Dermis microvascular lymphatic vessel endothelial cell (primary cell): Measurements from ENCODE around the gene TOMM5. TPM values are rescaled to one million over a fixed set of nuclear protein-coding genes. Genes with fewer than 3 reads are reported as not detected.
A peak's percentile ranks its signal among the peaks of the same experiment; 100 is the strongest.

Source experiments
- DNase-seq, 2 donors: peaks; one replicate each; pipeline versions ENCODE4 v3.0.0 to v3.0.0-alpha.2; 2010; ENCODE audit warnings: low read depth in 2 of 2
- total RNA-seq: library from RNA; depleted of rRNA; stranded (reverse); fragments of >200 nt; gene quantifications from 2 replicates; pipeline ENCODE4 v1.2.1, GENCODE V29; 2014

TOMM5 gene
- total RNA-seq: 92.2 and 126 TPM in 2 replicates

DNA sequence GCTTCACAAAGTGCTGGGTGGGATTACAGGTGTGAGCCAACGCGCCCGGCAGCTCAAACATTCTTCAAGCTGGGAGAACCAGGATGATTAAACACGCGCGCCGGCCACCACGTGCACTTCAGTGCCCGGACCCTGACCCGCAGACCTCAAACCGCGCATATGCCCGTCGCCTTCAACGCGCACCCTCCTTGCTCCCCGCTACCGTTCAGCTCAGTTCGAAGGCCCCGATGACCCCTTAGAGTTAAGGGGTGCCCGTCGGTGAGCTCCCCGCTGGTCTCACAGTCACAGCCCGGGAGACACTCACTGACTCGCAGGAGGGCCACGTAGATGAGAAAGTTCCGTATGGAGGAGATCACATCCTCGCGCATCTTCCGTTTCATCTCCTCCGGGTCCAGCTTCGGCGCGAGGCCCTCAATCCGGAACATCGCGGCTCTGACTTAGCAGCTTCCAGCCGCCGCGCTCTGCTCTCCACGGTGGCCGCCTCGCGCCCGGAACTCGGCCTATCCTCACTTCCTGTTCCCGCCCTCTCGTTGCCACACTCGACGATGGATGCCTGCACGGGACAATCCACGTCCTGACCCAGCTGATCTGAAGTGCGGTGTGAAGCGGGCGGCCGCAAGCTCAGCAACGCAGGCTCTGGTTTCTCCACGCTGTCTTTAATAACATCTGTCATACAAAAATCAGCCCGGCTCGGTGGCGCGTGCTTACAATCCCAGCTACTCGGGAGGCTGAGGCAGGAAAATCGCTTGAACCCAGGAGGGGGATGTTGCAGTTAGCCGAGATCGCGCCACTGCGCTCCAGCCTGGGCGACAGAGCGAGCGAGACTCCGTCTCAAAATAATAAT is at the start of gene TOMM5:
TSS of gene TOMM5 (minus strand) at position 490 of the 844 bp plus-strand sequence. CDS start at position 425, 65 bp downstream.
- peak; percentile 91 to 96 for DNase-seq

DNA sequence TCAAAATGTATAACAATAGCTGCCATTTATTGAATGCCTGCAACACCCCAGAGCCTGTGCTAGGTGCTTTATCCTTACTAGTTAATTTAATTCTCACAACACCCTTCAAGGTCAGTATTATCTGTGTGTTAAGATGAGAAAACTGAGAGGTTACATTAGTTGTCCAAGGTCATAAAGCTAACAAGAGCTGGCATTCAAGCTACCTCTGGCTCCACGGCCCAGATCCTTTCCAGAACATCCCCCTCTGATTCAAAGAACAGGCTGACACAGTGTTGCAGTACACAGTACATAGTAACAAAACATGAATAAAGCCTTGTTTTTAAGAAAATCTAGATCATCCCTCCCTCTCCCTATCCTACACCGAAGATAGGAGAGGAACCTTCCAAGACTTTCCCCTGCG is 48.9 kb upstream of the TOMM5 start:
- DNase-seq: no peak

DNA sequence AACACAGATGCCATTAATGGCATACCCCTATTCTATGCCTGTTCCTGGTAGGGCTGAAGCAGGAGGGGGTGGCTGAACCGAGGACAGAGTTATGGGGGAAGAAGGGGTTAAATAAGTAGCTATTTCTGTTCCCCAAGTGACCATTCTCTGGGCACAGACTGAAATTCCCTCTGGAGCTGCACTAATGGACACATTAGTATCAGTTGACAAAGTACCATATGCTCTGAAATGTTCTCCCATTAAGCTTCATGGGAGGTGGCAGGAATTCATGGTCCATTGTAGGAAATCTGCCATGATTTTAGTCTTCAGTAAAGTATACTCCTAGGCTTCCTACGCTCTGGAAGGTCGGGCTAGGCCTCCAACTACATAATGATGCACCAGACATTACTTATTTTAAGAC is 47.8 kb upstream of the TOMM5 start:
- DNase-seq: no peak

DNA sequence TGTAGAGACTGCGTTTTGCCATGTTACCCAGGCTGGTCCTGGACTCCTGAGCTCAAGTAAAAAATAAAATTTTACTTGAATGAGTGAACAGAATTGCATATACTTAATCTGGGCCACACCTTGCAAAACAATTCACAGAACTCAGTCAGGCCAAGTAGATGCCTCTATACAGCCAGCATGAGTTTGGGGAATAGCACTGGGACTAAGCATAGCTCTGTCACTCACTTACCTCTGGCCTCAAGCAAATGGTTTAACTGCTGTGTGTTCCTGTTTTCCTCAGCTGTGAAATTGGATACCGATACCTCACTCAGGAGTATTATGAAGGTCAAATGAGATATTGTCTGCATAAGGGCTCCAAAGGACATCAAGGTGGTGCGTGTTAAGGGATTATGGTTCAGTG is 47.4 kb upstream of the TOMM5 start:
- no peak for DNase-seq

DNA sequence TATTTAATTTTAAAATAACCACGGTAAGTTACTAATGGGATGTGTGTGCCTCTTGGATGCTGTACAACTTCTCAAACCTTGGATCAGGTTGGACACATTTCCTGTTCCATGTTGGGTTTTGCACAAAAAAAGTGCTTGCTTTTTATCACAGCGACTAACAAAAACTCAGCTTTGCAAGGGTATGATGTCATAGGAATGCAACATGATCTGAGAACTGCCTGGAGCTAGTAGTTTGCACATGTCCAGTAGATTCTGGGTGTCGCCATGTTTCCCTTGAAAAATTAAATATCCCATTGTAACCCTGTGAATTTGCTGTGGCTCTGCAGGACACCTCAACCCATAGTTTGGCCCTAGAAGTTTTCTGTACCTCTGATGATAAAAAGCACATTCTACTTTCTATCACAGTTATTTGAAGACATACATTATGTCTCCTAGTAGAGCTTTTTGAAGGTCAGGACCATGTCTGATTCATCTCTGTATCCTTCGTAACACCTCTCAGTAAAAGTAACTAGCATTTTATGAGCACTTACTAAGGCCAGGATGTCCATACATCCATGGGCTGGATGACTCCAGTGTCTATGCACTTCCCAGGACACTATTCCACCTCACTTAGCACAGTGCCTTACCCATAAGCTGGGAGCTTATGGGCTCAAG is 46.8 kb upstream of the TOMM5 start:
- no peak for DNase-seq

DNA sequence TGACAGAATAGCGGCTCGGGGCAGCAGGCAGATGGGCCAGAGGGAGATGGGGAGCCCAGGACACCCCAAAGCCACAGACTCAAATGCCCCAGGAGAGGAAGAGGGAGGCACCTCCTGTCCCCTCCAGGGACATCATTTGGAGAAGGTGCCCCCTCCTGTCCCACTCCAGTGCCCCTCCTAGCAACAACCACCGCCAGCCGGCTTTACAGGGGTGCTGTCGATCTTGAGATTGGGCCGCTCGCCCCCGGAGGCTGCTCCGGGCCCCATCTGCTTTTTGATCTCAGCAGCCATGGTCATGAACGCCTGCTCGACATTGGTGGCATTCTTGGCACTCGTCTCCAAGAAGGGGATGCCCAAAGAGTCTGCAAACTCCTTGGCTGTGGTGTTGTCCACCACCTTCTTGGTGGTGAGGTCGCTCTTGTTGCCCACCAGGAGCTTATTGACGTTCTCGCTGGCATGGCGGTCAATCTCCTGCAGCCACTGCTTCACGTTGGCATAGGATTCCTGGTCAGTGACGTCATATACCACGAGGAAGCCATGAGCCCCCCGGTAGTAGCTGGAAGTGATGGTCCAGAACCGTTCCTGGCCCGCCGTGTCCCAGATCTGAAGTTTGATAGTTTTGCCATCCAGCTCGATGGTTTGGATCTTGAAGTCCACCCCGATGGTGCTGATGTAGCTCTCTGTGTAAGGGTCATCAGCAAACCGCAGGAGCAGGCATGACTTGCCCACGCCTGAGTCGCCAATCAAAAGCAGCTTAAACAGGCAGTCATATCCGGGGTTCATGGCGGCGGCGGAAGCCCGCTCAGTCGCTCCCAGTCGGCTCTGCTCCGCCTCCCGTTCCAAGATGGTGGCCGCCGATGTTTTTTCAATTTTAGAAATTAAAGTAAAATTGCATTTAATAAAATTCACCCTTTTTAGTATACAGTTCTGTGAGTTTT is 44.4 kb upstream of the TOMM5 start:
- DNase-seq: no peak

DNA sequence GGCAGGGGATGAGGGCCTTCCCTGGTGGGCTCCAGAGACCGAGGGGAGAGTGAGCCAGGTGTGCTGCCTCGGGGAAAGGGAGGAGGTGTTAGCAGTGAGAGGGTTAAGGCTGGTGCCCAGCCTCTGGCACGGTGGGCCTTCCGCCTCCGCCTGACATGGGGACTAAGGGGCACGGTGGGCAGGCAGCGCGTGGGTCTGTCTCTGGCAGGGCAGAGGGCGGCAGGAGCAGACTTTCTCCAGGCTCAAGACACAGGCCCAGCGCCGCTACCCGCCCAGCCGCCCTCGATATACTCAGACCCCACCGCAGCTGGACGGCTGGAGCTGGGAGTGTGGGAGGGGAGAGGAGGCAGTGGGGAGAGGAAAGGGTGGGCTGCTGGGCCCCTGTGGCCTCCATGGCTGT is 43.4 kb upstream of the TOMM5 start:
- DNase-seq: no peak

DNA sequence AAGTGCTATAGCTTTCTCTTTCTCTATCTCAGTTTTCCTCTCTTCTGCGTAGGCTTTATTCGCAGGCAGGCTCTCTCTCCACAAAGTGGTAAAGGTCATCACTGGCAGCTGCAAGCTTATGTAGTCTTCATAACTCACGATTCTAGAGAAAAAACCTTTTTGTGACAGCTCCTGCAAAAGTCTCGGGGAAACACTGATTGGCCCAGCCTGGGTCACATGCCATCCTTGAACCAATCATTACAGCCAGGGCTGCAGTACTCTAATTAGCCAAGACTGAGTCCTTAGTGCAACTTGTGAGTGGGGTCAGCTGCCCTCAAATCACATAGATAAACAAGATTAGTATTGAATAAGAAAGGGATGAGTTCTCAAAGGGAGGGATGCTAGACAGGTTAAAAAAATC is 40.1 kb upstream of the TOMM5 start:
- no peak for DNase-seq

DNA sequence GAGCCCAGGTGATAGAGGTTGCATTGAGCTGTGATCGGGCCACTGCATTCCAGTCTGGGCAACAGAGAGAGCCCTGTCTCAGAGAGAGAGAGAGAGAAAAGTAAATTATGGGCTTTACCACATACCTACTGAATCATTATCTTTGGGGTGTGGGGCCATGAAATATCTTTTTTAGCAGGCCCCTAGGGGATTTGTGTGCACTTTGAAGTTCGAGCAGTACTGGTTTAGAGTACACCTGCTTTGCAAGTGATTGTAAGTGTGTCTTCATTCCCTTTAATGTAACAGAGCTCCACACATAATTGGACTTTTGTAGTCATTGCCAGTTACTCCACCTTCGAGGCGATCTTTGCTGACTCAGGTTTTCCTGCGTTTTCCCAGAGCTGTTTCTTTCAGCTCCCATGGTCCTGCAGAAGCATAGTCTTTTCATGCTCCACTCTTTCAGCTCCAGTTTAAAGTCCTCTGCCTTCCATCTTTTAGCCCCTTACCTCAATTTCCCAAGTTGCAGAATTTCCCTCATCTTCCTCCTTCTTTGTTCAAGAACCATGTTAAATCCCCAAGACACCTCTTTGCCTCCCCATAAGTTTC is 34.4 kb upstream of the TOMM5 start:
- DNase-seq: no peak

DNA sequence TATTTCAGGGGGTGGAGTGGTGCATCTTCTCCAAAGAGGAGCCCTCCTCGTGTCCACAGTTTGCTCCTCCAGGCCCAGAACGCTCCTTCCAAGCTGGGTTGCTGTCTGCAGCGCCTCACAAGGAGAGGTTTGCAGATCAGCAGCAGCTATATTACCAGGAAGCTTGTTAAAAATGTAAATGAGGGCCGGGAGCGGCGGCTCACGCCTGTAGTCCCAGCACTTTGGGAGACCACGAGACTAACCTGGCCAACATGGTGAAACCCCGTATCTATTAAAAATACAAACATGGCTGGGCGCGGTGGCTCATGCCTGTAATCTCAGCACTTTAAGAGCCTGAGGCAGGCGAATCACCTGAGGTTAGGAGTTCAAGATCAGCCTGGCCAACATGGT is 33.4 kb upstream of the TOMM5 start:
- no peak for DNase-seq

DNA sequence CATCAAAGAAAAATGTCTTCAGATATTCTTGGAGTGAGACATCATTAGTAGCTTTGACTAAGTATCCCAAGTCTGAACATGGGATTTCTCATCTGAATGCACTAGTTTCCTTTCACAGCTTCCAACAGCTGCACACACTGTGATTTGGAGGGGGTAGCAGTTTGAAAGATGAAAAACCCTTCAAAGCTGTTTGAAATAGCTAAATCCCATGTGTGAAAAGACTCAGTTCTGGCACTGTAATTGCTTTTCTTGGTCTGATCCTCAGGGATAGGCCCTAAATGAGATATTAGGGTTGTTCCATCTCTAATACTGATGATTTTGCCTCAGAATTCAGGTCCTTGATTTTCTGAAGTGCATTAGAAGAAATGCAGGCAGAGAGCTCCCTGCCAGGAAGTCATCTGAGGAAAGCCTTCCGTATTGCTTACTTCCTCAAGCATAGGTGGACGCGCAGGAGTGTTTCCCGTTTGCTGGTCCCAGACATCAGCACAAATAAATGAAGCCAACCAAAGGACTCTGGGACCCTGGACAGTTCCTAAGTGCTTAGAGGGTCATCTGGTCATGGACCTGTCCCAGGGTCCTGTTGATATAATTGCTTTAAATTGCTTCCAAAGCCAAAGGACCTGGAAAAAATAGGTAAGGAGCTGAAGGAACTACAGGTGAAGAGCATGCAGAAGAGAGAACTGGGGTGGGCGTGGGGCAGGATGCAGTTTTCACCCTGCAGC is 32.8 kb upstream of the TOMM5 start:
- no peak for DNase-seq

DNA sequence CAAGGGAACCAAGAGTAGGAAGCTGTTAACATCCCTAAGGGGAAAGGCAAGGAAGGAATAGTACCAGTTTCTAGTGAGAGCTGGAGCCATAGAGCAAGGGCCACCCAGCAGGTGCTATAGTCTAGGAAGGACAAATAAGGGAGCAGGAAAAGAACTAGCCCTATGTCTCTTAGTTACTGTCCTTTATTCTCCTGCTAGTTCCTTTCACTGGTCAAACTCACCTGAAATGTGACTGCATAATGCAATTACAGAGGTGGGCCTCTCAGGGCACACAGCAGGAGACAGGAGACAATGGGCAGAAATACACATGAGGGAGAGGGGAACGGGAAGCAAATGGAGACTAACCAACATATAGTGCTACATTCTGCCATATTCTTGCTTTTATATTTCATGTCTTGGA is 31.7 kb upstream of the TOMM5 start:
- DNase-seq: no peak

DNA sequence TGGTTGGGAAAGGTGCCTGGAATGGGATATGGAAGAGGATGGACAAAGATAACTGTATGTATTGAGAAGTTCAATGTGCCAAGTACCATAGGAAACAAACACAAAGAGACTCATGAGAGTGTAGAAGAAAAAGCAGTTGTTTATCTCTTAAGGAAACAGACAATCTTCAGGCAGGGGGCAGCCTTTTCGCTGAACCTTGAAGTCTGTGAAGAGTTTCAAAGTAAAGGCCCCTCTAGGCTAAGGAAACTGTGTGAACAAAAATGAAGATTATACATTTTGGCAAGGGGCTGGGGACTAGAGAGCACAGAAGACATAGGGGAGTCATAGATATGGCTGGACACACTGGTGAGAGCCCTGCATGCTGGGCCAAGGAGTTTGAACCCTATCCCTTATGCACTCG is 30.9 kb upstream of the TOMM5 start:
- no peak for DNase-seq

DNA sequence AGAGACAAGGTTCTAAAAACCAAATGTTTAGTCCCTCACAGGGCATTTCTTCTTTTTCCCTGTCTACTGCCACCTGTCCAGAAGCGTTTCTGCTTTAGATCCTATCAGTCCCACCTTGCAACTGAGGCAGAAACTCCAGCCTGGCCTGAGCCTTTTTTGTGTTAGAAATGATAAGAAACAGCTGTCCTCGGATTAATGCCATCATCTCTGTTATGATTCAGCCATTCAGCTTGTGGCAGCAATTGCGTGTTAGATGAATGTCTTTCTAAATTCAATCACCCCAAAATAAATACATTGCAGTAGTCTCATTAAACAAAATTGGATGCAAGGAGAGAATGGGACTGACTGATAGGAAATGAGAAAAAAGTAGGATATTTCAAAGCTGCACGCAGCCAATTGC is 30.1 kb upstream of the TOMM5 start:
- DNase-seq: no peak

DNA sequence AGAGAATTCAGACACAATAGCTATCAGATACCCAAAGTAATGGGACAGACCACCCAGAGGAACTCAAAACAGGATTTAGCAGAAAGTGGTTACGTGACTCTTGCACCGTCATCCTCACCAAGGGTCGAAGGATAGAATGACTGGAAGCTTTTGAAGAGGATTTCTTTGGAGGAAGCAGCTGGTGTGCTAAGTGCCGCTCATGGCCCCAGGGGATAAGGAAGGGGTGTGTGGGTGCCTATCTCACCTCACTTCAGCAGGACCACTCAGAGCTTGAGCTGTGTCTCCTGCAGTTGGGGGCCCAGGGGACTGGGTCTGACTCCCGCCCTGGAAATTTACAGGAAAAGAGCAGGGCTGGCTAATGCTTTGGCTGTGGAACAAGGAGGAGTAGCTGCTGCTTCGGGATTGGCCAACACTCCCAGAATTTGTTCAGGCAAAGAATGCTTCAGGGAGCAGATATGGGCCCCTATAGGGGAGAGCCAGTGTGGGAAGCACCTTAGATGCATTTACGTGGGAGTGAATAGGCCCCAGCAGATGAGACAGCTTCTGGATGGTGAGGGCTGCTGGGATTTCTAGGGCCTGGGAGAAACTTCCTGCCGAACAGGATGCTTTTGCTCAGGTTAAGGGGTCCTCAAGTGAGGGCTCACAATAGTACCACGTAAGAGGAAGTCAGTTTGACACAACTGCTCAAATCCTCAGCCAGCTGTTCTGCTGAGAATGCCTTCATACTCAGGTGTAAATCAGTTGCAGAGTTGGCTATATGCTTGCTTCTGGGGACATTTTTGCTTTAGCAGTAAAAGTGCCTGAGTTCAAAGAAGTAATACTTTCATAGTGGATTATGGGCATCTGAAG is 29.1 kb upstream of the TOMM5 start:
- DNase-seq: no peak

DNA sequence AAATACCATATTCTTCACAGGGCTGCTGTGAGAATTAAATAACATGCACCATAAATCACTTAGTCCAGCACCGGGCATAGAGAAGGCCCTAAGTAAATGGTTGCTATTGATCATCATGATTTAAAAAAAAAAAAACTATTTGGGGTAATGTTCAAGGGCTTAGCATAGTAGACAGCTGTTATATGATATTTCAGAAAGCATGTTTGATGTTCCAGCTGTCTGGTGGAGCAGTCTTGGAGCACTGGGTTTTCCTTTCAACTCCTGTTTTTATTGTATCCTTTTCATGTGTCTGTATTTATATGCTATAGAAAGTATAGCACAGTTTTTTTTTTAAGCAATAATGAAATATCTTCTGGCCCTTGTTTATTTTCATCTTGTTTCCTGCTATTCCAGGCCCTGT is 28.0 kb upstream of the TOMM5 start:
- no peak for DNase-seq

DNA sequence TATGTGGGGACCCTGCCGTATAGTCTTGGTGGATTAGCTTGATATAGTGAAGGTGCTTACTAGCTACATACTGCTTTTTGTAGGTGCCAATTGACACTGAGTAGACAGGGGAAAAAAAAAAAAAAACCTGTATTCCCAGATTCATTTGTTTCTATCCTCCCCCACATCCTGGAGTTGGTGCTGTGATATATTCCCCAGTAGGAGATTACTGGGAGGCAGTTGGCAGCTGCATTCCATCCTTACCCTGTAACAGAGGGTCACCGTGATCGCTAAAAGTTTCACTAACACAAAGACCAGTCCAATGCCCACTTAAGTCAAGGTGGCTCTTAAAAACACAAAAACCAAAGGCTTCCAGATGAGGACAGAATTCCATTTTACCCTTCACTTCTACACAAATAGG is 27.4 kb upstream of the TOMM5 start:
- no peak for DNase-seq

DNA sequence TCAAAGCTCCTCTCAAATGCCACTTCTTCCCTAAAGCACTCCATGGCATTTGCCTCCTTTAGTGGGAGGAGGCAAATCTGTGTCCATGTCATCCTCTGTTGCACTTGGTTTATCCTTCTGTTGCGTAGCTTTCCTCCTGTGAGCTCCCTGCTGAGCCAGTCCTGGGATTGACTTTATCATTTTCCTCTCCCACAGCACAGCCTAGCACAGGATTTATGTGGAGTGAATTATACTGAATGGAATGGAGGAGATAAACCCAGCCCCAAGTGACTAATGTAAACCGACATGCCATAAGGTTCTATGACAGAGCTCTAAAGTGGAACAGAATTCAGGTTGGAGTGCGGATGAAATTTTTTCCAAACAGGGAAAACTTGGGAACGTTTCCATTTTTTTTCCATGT is 26.4 kb upstream of the TOMM5 start:
- DNase-seq: no peak

DNA sequence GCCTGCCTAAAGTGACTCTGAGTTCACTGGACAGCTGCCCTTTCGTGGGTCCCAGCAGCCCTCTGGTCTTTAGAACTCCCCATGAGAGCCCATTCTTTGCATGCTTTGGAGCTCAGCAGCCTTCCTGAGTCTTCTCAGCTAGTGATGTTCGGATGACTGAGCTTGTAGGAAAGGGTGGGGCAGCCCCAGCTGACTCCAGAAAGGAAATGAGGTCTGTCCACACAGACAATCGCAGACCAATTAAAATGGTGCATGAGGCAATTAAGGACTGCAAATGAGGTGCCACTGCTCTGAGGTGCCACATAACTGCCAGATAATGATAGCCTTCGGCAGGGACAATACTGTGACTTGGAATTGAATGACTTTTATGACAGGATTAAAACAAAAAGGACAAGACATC is 25.4 kb upstream of the TOMM5 start:
- no peak for DNase-seq

DNA sequence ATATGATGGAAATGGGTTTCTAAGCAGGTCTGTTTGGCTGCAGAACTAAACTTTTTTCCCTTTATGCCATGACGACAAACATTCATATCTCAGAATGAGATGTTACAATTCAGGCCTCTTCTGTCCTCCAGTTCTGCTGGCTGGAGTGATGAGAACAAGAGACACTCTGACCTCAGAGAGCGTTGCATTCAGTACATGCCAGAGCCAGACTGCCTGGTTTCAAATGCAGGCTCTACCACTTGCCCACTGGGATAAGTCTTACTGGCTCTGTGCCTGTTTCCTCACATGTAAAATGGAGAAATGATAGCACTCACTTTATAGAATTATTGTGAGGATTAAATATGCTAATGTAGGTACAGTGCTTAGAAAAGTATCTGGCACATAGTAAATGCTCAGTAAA is 24.8 kb upstream of the TOMM5 start:
- no peak for DNase-seq
